ENCODE measurements around the gene MSH5. TPM values are rescaled to one million over a fixed set of nuclear protein-coding genes. Genes with fewer than 3 reads are reported as not detected.

The MSH5 gene
- total RNA-seq, 2 experiments from 2014 or later: 13.6 to 13.7 TPM

- intact Hi-C loops (cut with DNase I, micrococcal nuclease): no loop called here
- H3K4me3 ChIP-seq (ENCODE audit: low read length): no peak overlapping the region
- Mint-ChIP-seq H3K36me3 (ENCODE audit: low read depth) (peaks cover 40% of the 10 kb centered on the region), H3K4me3 (no peak overlapping the region), H3K27me3 (no peaks in the 10 kb centered on the region), H3K4me1 (ENCODE audit: low read depth) (peaks cover 20% of the 10 kb centered on the region), H3K9me3 (no peaks in the 10 kb centered on the region), H3K27ac (no peak overlapping the region)
- DNase-seq: no peak
- peaks cover 53% of the 10 kb centered on the region for H3K36me3 ChIP-seq (ENCODE audit: insufficient read depth, low read length)
- H3K27me3 ChIP-seq (ENCODE audit: control insufficient read depth in 1 of 2, insufficient read depth in 2 of 2, low read length in 2 of 2): no peaks in the 10 kb centered on the region
- peaks cover 37% of the 10 kb centered on the region for H3K4me1 ChIP-seq (ENCODE audit: insufficient read depth, low read length)
- ChIA-PET POLR2A (no interaction called here), CTCF (interaction anchor here (1.6 kb wide), 1 partner anchor 10 kb away, joined by 3 read pairs; no protein-coding TSS in a partner anchor)
- no peak for ATAC-seq (ENCODE audit: poor library complexity)
- H3K27ac ChIP-seq (ENCODE audit: low read depth in 1 of 2, low read length in 2 of 2): no peak overlapping the region
- H3K9me3 ChIP-seq (ENCODE audit: control insufficient read depth in 1 of 2, insufficient read depth in 1 of 2, low read length in 2 of 2): no peaks in the 10 kb centered on the region
- no peak for TF ChIP-seq CTCF (IDR thresholded peaks at IDR 0.05)
These were observed 39.4 kb downstream of the MSH5 start for GRCh38 chr6:31778999-31779885.

- CTCF ChIA-PET: no interaction called here
- ATAC-seq (ENCODE audit: poor library complexity): no peak
- H3K27ac ChIP-seq (ENCODE audit: low read depth in 1 of 2, low read length in 2 of 2): no peak overlapping the region
These were observed 40.1 kb downstream of the MSH5 start for GRCh38 chr6:31779908-31780307.

GRCh38 chr6:31780507-31781243 lies 40.9 kb downstream of the MSH5 start:
- POLR2A ChIA-PET: no interaction called here
- CTCF ChIA-PET: no interaction called here
- no peaks in the 10 kb centered on the region for H3K27me3 Mint-ChIP-seq
- no peak for TF ChIP-seq CTCF (IDR thresholded peaks at IDR 0.05)
- H3K4me3 ChIP-seq (ENCODE audit: low read length): no peak overlapping the region
- H3K4me3 Mint-ChIP-seq: no peak overlapping the region
- no peaks in the 10 kb centered on the region for H3K9me3 ChIP-seq (ENCODE audit: control insufficient read depth in 1 of 2, insufficient read depth in 1 of 2, low read length in 2 of 2)
- peaks cover 26% of the 10 kb centered on the region for H3K4me1 ChIP-seq (ENCODE audit: insufficient read depth, low read length)
- no peak overlapping the region for H3K27ac ChIP-seq (ENCODE audit: low read depth in 1 of 2, low read length in 2 of 2)
- H3K27me3 ChIP-seq (ENCODE audit: control insufficient read depth in 1 of 2, insufficient read depth in 2 of 2, low read length in 2 of 2): no peaks in the 10 kb centered on the region
- peaks cover 14% of the 10 kb centered on the region for H3K4me1 Mint-ChIP-seq (ENCODE audit: low read depth)
- H3K9me3 Mint-ChIP-seq: no peaks in the 10 kb centered on the region
- peaks cover 48% of the 10 kb centered on the region for H3K36me3 Mint-ChIP-seq (ENCODE audit: low read depth)
- H3K27ac Mint-ChIP-seq: no peak overlapping the region
- intact Hi-C loops (cut with DNase I, micrococcal nuclease): no loop called here
- peaks cover 67% of the 10 kb centered on the region for H3K36me3 ChIP-seq (ENCODE audit: insufficient read depth, low read length)
- no peak for DNase-seq
- no peak for ATAC-seq (ENCODE audit: poor library complexity)

More at GRCh38 chr6:31779908-31780307, 40.1 kb downstream of the MSH5 start:
- Histone ChIP-seq H3K27me3 (ENCODE audit: control insufficient read depth in 1 of 2, insufficient read depth in 2 of 2, low read length in 2 of 2) (no peaks in the 10 kb centered on the region), H3K36me3 (ENCODE audit: insufficient read depth, low read length) (peaks cover 59% of the 10 kb centered on the region), H3K4me3 (ENCODE audit: low read length) (no peak overlapping the region), H3K4me1 (ENCODE audit: insufficient read depth, low read length) (peaks cover 32% of the 10 kb centered on the region), H3K9me3 (ENCODE audit: control insufficient read depth in 1 of 2, insufficient read depth in 1 of 2, low read length in 2 of 2) (no peaks in the 10 kb centered on the region)
- no peak for DNase-seq
- Mint-ChIP-seq H3K4me1 (ENCODE audit: low read depth) (peaks cover 20% of the 10 kb centered on the region), H3K4me3 (no peak overlapping the region), H3K27ac (no peak overlapping the region), H3K27me3 (no peaks in the 10 kb centered on the region), H3K9me3 (no peaks in the 10 kb centered on the region), H3K36me3 (ENCODE audit: low read depth) (peaks cover 47% of the 10 kb centered on the region)
- intact Hi-C loops (cut with DNase I, micrococcal nuclease): no loop called here
- POLR2A ChIA-PET: no interaction called here
- no peak for TF ChIP-seq CTCF (IDR thresholded peaks at IDR 0.05)

Measured in CD4-positive, alpha-beta T cell (primary cell).